K562 (cell line): Measurements from ENCODE around the gene ANKRD45. TPM values are rescaled to one million over a fixed set of nuclear protein-coding genes. Genes with fewer than 3 reads are reported as not detected.

Experiments
- BRCA1 ChIP-seq, 2 experiments: fragments of 450-650 bp in 1 of 2; sonication (generic) in 1 of 2; formaldehyde crosslinking in 1 of 2; IDR thresholded peaks; 2 replicates each; pipeline versions ENCODE4 v1.5.0 to v1.6.1; 2017 to 2020; ENCODE audit warnings: mild to moderate bottlenecking in 1 of 2, missing genetic modification reagents in 1 of 2
- CC2D1A ChIP-seq: fragments of 450-650 bp; IDR thresholded peaks from 2 replicates; pipeline ENCODE4 v1.6.1; 2017; ENCODE audit warnings: mild to moderate bottlenecking
- CHCHD3 ChIP-seq: fragments of 250-450 bp; sonication (Bioruptor Pico); IDR thresholded peaks from 2 replicates; pipeline ENCODE4 v2.1.2; 2022; ENCODE audit warnings: mild to moderate bottlenecking
- DMBX1 ChIP-seq: fragments of 250-450 bp; sonication (Bioruptor Pico); IDR thresholded peaks from 2 replicates; pipeline ENCODE4 v1.8.0; 2022; ENCODE audit warnings: inconsistent platforms, mild to moderate bottlenecking, moderate library complexity, borderline replicate concordance
- EP300 ChIP-seq: IDR thresholded peaks from 2 replicates; pipeline ENCODE4 v1.6.1; 2012; ENCODE audit warnings: low read length, improper control_type of control experiment
- MCM5 ChIP-seq: fragments of 450-650 bp; IDR thresholded peaks from 2 replicates; pipeline ENCODE4 v1.6.1; 2016; ENCODE audit warnings: low read depth
- NCOA1 ChIP-seq: fragments of 450-650 bp; IDR thresholded peaks from 2 replicates; pipeline ENCODE4 v1.6.1; 2016; ENCODE audit warnings: low read depth
- NCOR1 ChIP-seq: fragments of 450-650 bp; IDR thresholded peaks from 2 replicates; pipeline ENCODE4 v1.6.1; 2016; ENCODE audit warnings: mild to moderate bottlenecking, moderate library complexity
- NFE2 ChIP-seq: IDR thresholded peaks from 2 replicates; pipeline ENCODE4 v1.6.1; 2014; ENCODE audit warnings: antibody characterized with exemption, low read depth
- POLR3G ChIP-seq: IDR thresholded peaks from 2 replicates; pipeline ENCODE4 v1.6.1; 2011; ENCODE audit not compliant: insufficient read length, insufficient replicate concordance; ENCODE audit errors: extremely low read depth
- POU5F1 ChIP-seq: fragments of 150-350 bp; IDR thresholded peaks from 2 replicates; pipeline ENCODE4 v1.6.1; 2014; ENCODE audit warnings: borderline replicate concordance, low read length, low read depth, mild to moderate bottlenecking; ENCODE audit not compliant: partially characterized antibody
- THAP12 ChIP-seq: fragments of 250-450 bp; sonication (Bioruptor Pico); IDR thresholded peaks from 2 replicates; pipeline ENCODE4 v1.9.0; 2021; ENCODE audit warnings: mild to moderate bottlenecking, inconsistent platforms
- ZKSCAN8 ChIP-seq: fragments of 200-800 bp; sonication (Bioruptor generic); IDR thresholded peaks from 2 replicates; pipeline ENCODE4 v1.6.1; 2016; ENCODE audit warnings: missing genetic modification characterization, missing compliant biosample characterization
- ZNF408 ChIP-seq: fragments of 250-450 bp; sonication (Bioruptor Pico); IDR thresholded peaks from 2 replicates; pipeline ENCODE4 v1.4.0; 2020; ENCODE audit warnings: low read depth, mild to moderate bottlenecking, moderate library complexity
- ZNF707 ChIP-seq: fragments of 250-450 bp; sonication (Bioruptor Pico); conservative IDR thresholded peaks from 2 replicates; pipeline ENCODE4 v1.8.0; 2022; ENCODE audit warnings: inconsistent platforms, mild to moderate bottlenecking, moderate library complexity
- polyA plus RNA-seq, 8 experiments: library from polyadenylated mRNA; depleted of rRNA in 4 of 8; stranded (reverse) in 5 of 8; unstranded in 3 of 8; fragments of >200 nt; fragmentation: Nextera tagmentation in 2 of 8; fragmentation: Illumina TruSeq in 1 of 8; extraction: Ambion mirVana in 2 of 8; extraction: Trizol in 1 of 8; gene quantifications; 2 replicates each; pipeline versions ENCODE4 v1.2.1 to v1.2.3, GENCODE V29; 2011 to 2014; ENCODE audit warnings: inconsistent platforms in 1 of 8, missing spikeins in 1 of 8
- total RNA-seq, 7 experiments: library from RNA; depleted of rRNA in 6 of 7; stranded (reverse); fragments of >200 nt in 6 of 7; fragmentation: Illumina TruSeq in 2 of 7; extraction: Trizol in 2 of 7; gene quantifications; 2 replicates each; pipeline versions ENCODE4 v1.2.1 to v1.2.3, GENCODE V29; 2011 to 2021; ENCODE audit warnings: low replicate concordance in 1 of 7

The ANKRD45 gene
- total and polyA plus RNA-seq, 9 of the 15 experiments (the other 6 are each of a cell fraction or from before 2014, with no cell fraction given): 0.10 to 0.30 (median 0.11) TPM; not detected in 2

- TF ChIP-seq THAP12 (peak; percentile 85), DMBX1 (CRISPR knock-in tag) (peak; percentile 88), NCOR1 (peak; percentile 46; the same call in 1 of the 2 replicates), POU5F1 (no peak), CHCHD3 (CRISPR knock-in tag) (no peak), ZKSCAN8 (CRISPR knock-in tag) (peak; percentile 66; the same call in 1 of the 2 replicates), ZNF707 (CRISPR knock-in tag) (no peak), MCM5 (no peak), CC2D1A (peak; percentile 96), EP300 (peak; percentile 64), NFE2 (peak; percentile 4), POLR3G (no peak), ZNF408 (no peak), BRCA1 (IDR thresholded peaks at IDR 0.05) (no peak), BRCA1 (CRISPR knock-in tag; IDR thresholded peaks at IDR 0.05) (no peak), NCOA1 (peak; percentile 99)
Observed at GRCh38 chr1:173714759-173715537, 45.3 kb upstream of the ANKRD45 start, which contains the start of gene KLHL20 (continued).
